Ascending aorta (tissue), 2 donors: Measurements from ENCODE around the gene B3GAT2. TPM values are rescaled to one million over a fixed set of nuclear protein-coding genes. Genes with fewer than 3 reads are reported as not detected.

Source experiments
- DNase-seq, 2 donors: peaks; one replicate each; pipeline ENCODE4 v3.0.0-alpha.2; 2019; ENCODE audit warnings: low spot score in 2 of 2
- H3K27ac ChIP-seq, 2 donors: fragments of 200-600 bp; sonication (generic); one replicate each; pipeline ENCODE4 v1.5.1; 2016 to 2017; ENCODE audit warnings: mild to moderate bottlenecking in 1 of 2
- H3K27me3 ChIP-seq: fragments of 200-600 bp; sonication (generic); one replicate; pipeline ENCODE4 v1.5.1; 2017
- H3K36me3 ChIP-seq, 2 donors: fragments of 200-600 bp; sonication (generic); one replicate each; pipeline ENCODE4 v1.5.1; 2016
- H3K4me1 ChIP-seq, 2 donors: fragments of 200-600 bp; sonication (generic); one replicate each; pipeline ENCODE4 v1.5.1; 2016 to 2017; ENCODE audit warnings: mild to moderate bottlenecking in 1 of 2
- H3K4me3 ChIP-seq, 2 donors: fragments of 200-600 bp; sonication (generic); one replicate each; pipeline ENCODE4 v1.5.1; 2016 to 2017; ENCODE audit warnings: mild to moderate bottlenecking in 1 of 2
- H3K9me3 ChIP-seq, 2 donors: fragments of 200-600 bp; sonication (generic); one replicate each; pipeline ENCODE4 v1.5.1; 2016
- intact Hi-C: fragments of 100-400 bp; cut with DNase I; formaldehyde crosslinking; loops from one replicate; pipeline ENCODE4 v1.15.1; 2023
- total RNA-seq: library from RNA; depleted of rRNA; stranded (reverse); fragments of >200 nt; gene quantifications from one replicate; pipeline ENCODE4 v1.1.0, GENCODE V29; 2016
- TF ChIP-seq, protein P1 (sequence below), 3 experiments: fragments of 200-600 bp in 2 of 3; fragments of 450-650 bp in 1 of 3; sonication (generic) in 2 of 3; IDR thresholded peaks; one replicate each; pipeline ENCODE4 v1.5.1; 2016 to 2019; ENCODE audit warnings: antibody characterized with exemption in 3 of 3, mild to moderate bottlenecking in 1 of 3, moderate library complexity in 1 of 3

Gene B3GAT2
- total RNA-seq, 1 donor from 2014 or later: not detected

- TF ChIP-seq, protein P1, sequence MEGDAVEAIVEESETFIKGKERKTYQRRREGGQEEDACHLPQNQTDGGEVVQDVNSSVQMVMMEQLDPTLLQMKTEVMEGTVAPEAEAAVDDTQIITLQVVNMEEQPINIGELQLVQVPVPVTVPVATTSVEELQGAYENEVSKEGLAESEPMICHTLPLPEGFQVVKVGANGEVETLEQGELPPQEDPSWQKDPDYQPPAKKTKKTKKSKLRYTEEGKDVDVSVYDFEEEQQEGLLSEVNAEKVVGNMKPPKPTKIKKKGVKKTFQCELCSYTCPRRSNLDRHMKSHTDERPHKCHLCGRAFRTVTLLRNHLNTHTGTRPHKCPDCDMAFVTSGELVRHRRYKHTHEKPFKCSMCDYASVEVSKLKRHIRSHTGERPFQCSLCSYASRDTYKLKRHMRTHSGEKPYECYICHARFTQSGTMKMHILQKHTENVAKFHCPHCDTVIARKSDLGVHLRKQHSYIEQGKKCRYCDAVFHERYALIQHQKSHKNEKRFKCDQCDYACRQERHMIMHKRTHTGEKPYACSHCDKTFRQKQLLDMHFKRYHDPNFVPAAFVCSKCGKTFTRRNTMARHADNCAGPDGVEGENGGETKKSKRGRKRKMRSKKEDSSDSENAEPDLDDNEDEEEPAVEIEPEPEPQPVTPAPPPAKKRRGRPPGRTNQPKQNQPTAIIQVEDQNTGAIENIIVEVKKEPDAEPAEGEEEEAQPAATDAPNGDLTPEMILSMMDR (IDR thresholded peaks at IDR 0.05): no peak
- H3K4me1 ChIP-seq: no peaks in the 10 kb centered on the region
- no peak for DNase-seq
- intact Hi-C loops: no loop called here
- no peaks in the 10 kb centered on the region for H3K9me3 ChIP-seq
- no peak overlapping the region for H3K27ac ChIP-seq
- H3K36me3 ChIP-seq: peaks cover 0 to 6% of the 10 kb centered on the region in 2 donors
- no peak overlapping the region for H3K4me3 ChIP-seq
- no peaks in the 10 kb centered on the region for H3K27me3 ChIP-seq
Observed at GRCh38 chr6:70842541-70842940, 114.3 kb downstream of the B3GAT2 start.

DNA sequence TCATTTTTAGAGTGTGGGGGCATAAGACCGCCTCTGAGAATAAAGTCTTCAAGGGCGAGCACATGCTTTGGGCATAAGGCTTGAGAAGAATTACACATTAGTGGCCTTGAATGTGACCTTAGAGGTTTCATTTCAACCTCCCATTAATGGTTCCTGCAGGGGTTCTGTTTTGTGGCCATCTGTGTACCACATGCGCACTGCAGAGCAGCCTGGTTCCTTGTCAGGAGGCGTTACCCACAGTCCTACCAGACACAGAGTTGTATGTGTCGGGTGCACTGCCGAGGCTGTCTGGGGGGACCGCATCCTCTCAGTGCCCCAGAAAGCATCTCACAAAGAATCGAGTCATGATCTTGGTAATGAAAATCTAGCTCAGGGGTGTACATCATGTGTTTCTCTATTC lies 115.7 kb downstream of the B3GAT2 start:
- H3K27ac ChIP-seq: no peak overlapping the region
- no peak overlapping the region for H3K4me3 ChIP-seq
- intact Hi-C loops: no loop called here
- H3K27me3 ChIP-seq: no peaks in the 10 kb centered on the region
- TF ChIP-seq, protein P1 (IDR thresholded peaks at IDR 0.05): no peak
- no peak for DNase-seq
- H3K9me3 ChIP-seq: no peaks in the 10 kb centered on the region
- H3K4me1 ChIP-seq: no peaks in the 10 kb centered on the region
- H3K36me3 ChIP-seq: peaks cover 0 to 6% of the 10 kb centered on the region in 2 donors

DNA sequence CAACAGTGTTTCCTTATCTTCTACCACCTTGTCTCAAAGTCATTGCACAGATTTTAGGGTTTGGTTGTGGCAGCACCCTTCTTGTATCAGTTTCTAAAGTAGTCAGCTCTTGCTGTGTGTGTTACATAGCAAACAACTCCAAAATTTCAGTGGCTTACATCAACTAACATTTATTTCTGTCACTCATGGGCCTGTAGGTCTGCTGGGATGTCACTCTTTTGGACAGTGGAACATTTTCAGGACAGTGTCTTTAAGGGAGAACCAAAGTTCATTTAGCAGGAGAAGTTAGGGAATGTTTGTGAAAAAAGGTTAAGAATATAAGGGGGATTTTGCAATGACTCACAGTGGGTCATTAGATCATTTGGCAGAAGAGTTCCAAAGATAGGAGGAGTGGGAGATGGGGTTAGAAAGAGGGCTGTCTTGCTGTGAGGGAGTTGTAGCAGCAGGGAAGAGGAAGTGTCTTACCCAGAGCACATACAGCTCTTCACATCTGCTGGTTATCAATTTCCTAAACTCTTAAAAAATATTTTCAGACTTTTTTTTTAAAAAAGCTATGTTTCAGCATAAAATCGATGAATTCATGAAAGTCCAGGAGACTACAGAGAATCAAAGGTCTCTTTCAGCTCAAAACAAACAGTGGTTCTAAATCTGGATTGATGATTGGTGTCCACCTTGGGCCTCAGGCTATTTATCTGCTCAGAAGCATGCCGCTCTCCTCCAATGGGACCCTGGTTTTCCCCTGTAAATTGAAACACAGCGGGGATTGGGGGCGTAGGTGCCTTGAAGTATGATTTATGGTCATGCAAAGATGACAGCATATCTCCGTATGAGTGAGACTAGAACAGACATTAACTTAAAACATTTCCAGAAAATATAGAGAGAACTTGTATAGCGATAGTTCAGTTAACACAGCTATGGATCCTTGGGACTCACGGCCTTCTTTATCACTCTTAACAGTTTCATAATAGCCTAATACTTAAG lies 117.3 kb downstream of the B3GAT2 start:
- Histone ChIP-seq H3K36me3 (no peaks in the 10 kb centered on the region), H3K4me1 (peaks cover 0 to 1% of the 10 kb centered on the region in 2 donors), H3K4me3 (no peak overlapping the region), H3K9me3 (no peaks in the 10 kb centered on the region), H3K27ac (no peak overlapping the region), H3K27me3 (no peaks in the 10 kb centered on the region)
- TF ChIP-seq, protein P1 (IDR thresholded peaks at IDR 0.05): no peak
- intact Hi-C loops: no loop called here
- no peak for DNase-seq

GRCh38 chr6:70838907-70839285 lies 118.0 kb downstream of the B3GAT2 start:
- Histone ChIP-seq H3K27me3 (no peaks in the 10 kb centered on the region), H3K27ac (no peak overlapping the region), H3K4me3 (no peak overlapping the region), H3K36me3 (no peaks in the 10 kb centered on the region), H3K9me3 (no peaks in the 10 kb centered on the region), H3K4me1 (peaks cover 0 to 5% of the 10 kb centered on the region in 2 donors)
- TF ChIP-seq, protein P1 (IDR thresholded peaks at IDR 0.05): no peak
- no peak for DNase-seq
- intact Hi-C loops: no loop called here

GRCh38 chr6:70834520-70834919 lies 122.3 kb downstream of the B3GAT2 start:
- Histone ChIP-seq H3K4me1 (peaks cover 0 to 5% of the 10 kb centered on the region in 2 donors), H3K4me3 (no peak overlapping the region), H3K9me3 (no peaks in the 10 kb centered on the region), H3K27ac (no peak overlapping the region), H3K36me3 (no peaks in the 10 kb centered on the region), H3K27me3 (no peaks in the 10 kb centered on the region)
- DNase-seq: no peak
- TF ChIP-seq, protein P1 (IDR thresholded peaks at IDR 0.05): no peak
- intact Hi-C loops: no loop called here
